ENCODE results near the gene RANBP1.

RANBP1 gene

DNA sequence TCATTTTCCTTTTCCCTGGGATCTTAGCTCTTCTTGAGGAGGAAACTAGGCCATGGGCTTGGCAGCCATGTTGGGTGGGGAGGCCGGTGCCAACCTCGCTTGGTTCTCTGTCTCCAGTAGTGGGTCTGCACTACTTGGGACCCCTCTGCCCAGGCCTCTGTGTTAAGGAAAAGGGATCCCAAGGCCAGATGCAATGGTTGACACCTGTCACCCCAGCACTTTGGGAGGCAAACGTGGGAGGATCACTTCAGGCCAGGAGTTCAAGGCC is 13.8 kb downstream of the RANBP1 start:
- TF ChIP-seq GATA2 (IDR thresholded peaks at IDR 0.05; ENCODE audit: low read depth, low read length): no peak
- TF ChIP-seq GATA3 (IDR thresholded peaks at IDR 0.05; ENCODE audit: low read depth, low read length): no peak

DNA sequence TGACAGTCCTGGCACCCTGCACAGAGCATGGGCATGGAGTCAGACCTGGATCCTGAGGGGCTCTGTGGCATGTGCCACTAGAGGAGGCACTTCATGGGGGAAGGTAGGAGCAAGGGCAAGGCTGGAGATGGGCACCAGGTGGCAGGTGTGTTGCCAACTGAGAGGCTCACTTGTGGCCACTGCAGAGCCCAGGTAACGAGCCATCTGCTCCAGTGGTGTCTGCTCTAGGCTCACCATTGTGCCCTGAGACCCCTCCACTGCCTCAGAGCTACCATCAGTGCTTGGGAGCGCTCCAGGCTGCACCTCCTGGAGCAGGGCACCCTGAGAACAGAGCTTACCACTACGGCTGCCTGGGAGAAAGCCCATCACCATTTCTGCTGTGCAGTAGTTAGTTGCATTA is 14.4 kb downstream of the RANBP1 start:
- TF ChIP-seq GATA3 (IDR thresholded peaks at IDR 0.05; ENCODE audit: low read depth, low read length) (no peak), GATA2 (IDR thresholded peaks at IDR 0.05; ENCODE audit: low read depth, low read length) (no peak)

DNA sequence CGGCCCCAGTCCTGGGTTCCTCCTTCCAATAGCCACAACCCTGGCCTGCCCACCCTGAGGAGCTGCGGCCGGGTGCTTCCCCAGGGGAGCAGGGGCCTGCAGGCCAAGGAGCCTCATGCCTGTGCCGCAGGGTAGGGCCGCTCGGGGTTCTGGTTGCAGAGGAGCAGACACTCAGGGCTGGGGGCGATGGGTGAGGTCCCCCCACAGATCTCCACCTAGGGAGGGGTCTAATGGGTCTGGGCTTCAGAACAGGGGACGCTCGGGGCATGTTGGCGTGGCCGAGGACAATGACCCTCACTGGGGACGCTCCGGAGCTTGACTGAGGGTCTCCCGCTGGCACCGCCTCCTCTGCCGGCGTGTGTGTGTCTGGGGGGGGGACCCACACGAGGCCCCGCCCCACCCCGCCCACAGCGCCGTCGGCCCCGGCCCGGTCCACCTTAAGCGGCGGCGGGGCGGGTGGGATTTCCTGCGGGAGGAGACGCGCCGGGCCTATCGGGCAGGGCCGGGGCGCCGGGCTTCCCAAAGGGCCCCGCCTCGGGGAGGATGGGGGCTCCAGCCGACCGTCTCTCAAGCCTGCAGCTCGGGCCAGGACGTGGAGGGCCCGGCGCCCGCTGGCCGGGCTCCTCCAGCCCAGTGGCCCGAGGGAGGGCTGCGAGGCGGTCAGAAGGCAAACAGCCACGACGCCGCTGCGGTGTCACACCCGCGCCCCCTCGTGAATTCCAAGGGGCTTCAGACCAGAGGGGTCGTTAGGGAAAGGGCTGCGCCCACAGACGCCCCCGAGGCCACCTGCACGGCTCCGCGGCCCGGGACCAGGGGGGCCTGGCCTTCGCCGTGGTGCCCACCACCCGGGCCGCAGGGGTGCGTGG is 15.1 kb downstream of the RANBP1 start:
- no peak for TF ChIP-seq GATA2 (IDR thresholded peaks at IDR 0.05; ENCODE audit: low read depth, low read length)
- no peak for TF ChIP-seq GATA3 (IDR thresholded peaks at IDR 0.05; ENCODE audit: low read depth, low read length)

DNA sequence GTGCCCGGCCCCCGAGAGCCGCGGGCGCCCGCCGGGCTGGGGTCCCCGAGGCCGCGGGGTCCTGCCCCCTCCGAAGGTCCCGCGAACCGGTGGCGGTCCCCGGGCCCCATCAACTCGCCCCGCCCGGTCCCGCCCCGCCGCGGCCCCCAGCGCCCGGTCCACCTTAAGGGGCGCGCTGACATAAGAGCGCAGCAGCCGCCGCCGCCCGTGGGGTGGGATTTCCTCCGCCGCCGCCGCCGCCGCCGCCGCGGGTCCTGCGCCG is 15.6 kb downstream of the RANBP1 start, which contains the start of gene ZDHHC8:
TSS of gene ZDHHC8 (plus strand) at position 208 of the 262 bp plus-strand sequence. CDS start 144 bp downstream, outside the sequence.
- TF ChIP-seq GATA2 (IDR thresholded peaks at IDR 0.05; ENCODE audit: low read depth, low read length) (no peak), GATA3 (IDR thresholded peaks at IDR 0.05; ENCODE audit: low read depth, low read length) (no peak)

DNA sequence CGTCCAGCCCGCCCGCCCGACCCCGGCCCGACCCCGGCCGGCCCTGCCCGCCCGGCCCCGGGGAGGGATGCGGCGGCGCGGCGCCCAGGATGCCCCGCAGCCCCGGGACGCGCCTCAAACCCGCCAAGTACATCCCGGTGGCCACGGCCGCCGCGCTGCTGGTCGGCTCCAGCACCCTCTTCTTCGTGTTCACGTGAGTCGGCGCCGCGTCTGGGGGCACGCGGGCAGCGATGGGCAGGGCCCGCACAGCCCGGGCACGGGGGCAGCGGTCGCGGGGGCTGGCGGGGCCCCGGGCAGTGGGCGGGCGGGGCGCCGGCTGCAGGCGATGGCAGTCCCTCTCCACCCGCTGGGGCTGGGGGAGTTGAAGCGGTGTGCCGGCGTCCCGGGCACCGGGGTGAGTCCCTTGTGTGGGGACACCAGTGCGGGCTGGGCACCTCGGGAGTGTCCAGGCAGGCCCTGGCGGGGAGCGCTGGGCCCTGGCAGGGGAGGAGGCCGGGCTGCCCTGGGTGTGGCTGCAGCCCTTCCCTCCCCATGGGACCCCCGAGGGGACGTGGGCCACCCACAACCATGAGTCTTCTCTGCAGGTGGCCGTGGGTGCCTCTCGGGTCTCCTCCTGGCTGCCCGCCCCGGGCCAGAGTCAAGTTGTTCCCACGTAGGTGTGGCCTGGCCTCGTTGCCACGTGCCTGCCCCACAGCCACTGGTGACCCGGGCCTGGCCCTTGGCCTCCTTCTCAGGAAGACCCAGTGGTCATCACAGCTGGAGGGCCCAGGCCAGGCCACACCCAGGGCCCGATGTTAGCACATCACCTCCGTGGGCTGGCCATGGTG is 16.2 kb downstream of the RANBP1 start:
- no peak for TF ChIP-seq GATA3 (IDR thresholded peaks at IDR 0.05; ENCODE audit: low read depth, low read length)
- no peak for TF ChIP-seq GATA2 (IDR thresholded peaks at IDR 0.05; ENCODE audit: low read depth, low read length)

DNA sequence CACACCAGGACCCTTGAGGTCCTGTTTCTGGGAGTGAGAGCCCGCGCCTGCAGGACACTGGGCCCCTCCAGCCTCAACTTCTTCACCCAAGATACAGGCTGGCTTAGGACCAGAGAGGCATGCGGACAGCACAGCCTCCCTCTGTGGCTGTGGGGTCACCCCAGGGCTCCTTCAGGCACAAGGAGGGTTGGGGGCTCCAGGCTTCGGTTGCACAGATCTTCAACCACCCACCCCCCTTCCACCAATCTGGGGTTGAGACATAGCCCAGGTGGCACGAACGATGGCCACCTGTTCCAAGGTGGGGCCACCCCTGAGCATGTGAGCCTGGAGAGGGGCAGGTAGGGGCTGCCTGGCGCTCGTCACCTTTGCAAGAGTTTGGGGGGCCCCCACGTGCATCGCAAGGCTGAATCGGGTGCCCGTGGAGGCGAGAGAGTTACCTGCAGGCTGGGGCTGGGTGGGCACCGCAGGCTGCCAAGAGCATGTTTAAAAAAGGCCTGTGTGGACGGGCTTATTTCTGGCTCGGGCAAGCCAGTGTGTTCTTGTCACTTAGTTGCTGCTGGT is 16.9 kb downstream of the RANBP1 start:
- no peak for TF ChIP-seq GATA3 (IDR thresholded peaks at IDR 0.05; ENCODE audit: low read depth, low read length)

DNA sequence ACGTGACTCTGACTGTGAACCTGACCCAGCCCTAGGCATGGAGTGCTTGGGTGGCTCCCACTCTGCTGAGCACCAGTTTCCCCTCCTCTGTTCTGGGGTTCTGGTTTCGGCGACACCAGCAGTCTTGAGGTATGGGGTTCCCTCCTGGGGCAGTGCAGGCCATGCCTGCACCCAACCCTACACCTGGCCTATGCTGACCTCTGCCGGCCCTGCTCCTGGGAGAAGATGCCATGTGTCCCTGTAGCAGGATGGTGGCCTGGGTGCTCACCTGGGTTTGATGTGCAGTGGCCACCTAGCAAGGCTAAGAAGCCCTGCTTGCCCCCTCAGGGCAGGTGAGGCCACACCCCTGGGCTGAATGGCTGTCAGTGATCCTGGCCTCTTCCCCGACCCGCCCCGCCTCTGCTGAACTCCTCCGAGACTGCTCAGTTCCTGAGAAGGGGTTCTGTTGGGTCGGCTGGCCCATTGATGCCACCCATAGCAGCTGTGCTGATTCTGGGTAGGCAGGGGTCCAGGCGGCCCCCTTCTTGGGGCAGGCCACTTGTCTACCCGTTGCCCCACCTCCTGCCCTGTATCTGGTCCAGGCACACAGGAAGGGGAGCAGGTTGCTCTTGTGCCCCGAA is 18.1 kb downstream of the RANBP1 start:
- TF ChIP-seq GATA3 (IDR thresholded peaks at IDR 0.05; ENCODE audit: low read depth, low read length) (no peak), GATA2 (IDR thresholded peaks at IDR 0.05; ENCODE audit: low read depth, low read length) (no peak)

DNA sequence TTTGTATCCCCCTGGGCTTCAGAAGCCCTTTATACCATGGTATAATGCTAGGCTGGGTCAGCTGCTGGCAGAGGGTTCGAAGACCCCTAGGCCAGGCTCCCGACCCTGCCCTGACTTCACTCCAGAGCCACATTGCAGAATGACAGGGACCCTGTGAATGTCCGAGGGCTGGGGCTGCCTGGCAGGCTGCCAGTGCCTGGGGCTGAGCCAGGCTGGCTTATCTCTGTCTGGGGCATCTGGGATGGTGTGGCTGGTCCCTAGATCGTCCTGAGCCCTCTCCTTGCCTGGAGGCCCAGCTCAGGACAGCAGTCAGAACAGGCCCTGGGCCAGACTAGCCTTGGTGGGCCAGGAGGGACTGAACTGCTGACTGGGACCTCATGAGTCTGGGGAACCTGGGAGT is 19.4 kb downstream of the RANBP1 start:
- peak; percentile 89 for TF ChIP-seq GATA2 (IDR thresholded peaks at IDR 0.05; ENCODE audit: low read depth, low read length)
- no peak for TF ChIP-seq GATA3 (IDR thresholded peaks at IDR 0.05; ENCODE audit: low read depth, low read length)

DNA sequence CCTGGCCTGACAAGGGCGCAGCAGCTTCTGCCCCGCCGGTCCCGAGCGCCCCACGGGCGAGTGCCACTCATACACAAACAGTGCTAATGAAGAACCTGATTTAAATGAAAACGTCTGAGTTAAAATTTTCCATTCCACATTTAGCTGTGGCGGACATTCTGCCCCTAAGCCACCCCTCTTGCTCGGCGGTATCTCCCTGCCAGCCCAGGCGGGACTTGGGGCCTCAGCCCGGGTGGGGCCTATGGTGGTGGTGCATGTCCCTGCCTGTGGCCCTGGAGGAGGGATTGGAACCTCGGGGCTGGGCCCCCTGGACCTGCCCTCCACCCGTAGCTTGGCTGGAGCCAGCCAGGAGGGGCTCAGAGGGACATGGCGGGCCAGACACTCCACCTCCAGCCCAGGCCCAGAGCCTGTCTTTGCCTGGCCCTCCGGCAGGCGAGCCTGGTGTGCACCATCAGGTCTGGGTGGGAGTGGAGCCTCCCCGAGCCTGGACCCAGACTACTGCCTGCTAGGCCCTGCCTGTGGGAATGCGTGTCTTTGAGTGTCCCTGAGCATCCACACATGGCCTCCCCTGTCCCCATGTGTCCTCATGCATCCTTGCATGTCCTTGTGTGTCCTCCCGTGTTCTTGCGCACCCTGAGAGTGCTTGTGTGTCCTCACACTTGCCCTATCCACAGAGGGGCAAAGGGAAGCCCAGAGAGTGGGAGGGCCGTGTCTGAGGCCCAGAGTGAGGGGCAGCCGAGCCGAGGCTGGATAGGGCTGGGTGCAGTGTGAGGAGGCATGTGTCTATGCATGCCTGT is 20.1 kb downstream of the RANBP1 start:
- no peak for TF ChIP-seq GATA2 (IDR thresholded peaks at IDR 0.05; ENCODE audit: low read depth, low read length)
- no peak for TF ChIP-seq GATA3 (IDR thresholded peaks at IDR 0.05; ENCODE audit: low read depth, low read length)

DNA sequence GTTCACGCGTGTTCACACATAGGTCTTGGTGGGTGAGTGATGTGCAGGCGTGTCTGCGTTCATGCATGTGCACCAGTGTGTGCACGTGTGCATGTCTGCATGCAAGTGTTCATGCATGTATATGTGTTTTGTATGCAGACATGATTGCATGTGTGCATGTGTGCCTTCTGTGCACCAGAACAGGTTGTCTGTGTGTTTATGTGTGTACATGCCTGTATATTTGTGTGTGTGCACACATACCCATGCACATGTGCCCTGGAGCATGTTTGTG is 20.6 kb downstream of the RANBP1 start:
- TF ChIP-seq GATA3 (IDR thresholded peaks at IDR 0.05; ENCODE audit: low read depth, low read length) (no peak), GATA2 (IDR thresholded peaks at IDR 0.05; ENCODE audit: low read depth, low read length) (no peak)

DNA sequence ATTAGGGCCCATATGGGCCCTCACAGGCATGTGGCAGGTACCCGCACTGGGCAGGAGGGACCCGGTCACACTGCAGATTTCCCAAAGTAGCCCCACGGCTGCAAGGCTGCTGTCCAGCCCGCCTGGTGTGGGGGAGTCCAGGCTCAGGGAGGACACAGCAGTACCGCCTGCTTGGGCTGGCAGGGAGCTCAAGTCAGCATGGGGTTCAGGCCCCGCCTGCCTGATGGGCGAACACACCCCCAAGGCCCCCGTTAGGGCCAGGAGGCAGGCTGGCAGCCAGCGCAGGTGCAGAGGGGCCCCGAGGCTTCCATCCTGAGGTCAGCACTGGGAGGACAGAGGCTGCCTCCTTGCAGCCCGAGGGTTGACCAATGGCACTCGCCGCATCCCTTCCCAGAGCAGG is 21.2 kb downstream of the RANBP1 start:
- no peak for TF ChIP-seq GATA3 (IDR thresholded peaks at IDR 0.05; ENCODE audit: low read depth, low read length)
- no peak for TF ChIP-seq GATA2 (IDR thresholded peaks at IDR 0.05; ENCODE audit: low read depth, low read length)

DNA sequence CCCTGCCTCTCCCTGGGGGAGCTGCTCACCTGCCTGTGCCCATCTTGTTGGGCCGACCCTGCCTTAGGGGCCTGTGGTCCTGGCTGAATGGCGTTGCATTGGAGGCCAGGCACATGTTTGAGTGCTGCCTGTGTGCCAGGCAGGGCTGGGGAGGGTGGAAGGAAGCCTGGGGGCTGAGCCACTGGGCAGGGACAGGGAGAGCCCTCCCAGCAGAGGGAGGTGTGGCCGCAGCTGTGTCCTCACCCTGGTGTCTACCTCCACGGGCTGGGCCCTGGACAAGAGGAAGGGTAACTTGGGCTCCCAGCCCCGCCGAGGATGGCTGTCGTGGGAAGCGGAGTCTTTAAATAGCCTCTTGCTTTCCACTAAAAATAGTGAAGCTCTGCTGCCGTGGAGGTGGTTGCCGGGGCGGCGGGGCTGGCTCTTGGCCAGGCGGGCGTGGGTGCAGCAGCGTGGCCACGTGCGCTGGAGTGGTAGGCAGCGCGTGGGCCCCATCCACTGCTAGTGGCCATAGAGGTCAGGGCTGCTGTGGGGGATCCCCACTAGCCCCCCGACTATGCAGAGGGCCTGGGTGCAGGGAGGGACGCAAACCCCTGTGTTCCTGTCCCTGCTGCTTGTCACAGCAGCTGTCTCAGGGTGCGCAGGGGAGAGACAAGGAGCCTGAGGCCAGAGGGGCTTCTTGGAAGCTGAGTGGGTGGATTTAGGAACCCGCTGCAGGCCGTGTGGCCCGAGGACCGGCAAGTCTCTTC is 21.9 kb downstream of the RANBP1 start:
- TF ChIP-seq GATA3 (IDR thresholded peaks at IDR 0.05; ENCODE audit: low read depth, low read length) (no peak), GATA2 (IDR thresholded peaks at IDR 0.05; ENCODE audit: low read depth, low read length) (no peak)

DNA sequence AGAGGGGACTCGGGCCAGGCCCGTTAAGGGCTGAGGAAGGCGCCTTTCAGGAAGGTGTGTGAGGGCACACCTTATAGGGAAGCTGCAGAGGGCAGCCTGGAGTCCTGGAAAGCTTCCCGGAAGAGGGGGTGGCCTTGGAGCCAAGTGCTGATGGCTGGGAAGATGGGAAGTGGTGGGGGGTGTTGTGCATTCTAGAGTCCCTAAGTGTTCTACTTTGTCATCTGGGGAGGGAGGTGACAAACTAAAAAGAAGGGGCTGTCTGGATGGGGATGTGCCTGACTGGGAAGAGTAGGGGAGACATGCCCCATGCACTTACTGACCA is 22.5 kb downstream of the RANBP1 start:
- TF ChIP-seq GATA2 (IDR thresholded peaks at IDR 0.05; ENCODE audit: low read depth, low read length) (no peak), GATA3 (IDR thresholded peaks at IDR 0.05; ENCODE audit: low read depth, low read length) (no peak)

All from SH-SY5Y (cell line).